GM23338 (cell line): Measurements from ENCODE around the gene CHD2. TPM values are rescaled to one million over a fixed set of nuclear protein-coding genes. Genes with fewer than 3 reads are reported as not detected.

Experiments
- ATAC-seq: fragments of 200-7000 bp; cut with Tn5 transposase; 3 replicates; pipeline ENCODE4 v1.9.1; 2020
- DNase-seq: peaks from one replicate; pipeline ENCODE4 v3.0.0-alpha.2; 2015; ENCODE audit warnings: low spot score
- H2AFZ ChIP-seq: fragments of 200-600 bp; sonication (generic); 2 replicates; pipeline ENCODE4 v1.8.0; 2016; ENCODE audit warnings: antibody characterized with exemption, mild to moderate bottlenecking, moderate library complexity
- H3F3A ChIP-seq: fragments of 200-600 bp; sonication (generic); replicated peaks from 2 replicates; pipeline ENCODE4 v1.8.0; 2017; ENCODE audit warnings: antibody characterized with exemption, mixed run types, low read depth
- H3K27ac ChIP-seq: fragments of 200-600 bp; sonication (generic); 2 replicates; pipeline ENCODE4 v1.6.1; 2016; ENCODE audit warnings: low read depth
- H3K27me3 ChIP-seq: fragments of 200-600 bp; sonication (generic); 2 replicates; pipeline ENCODE4 v1.8.0; 2016; ENCODE audit warnings: mild to moderate bottlenecking, mixed run types, moderate library complexity; ENCODE audit not compliant: insufficient read depth
- H3K36me3 ChIP-seq: fragments of 200-600 bp; sonication (generic); 2 replicates; pipeline ENCODE4 v1.8.0; 2016; ENCODE audit warnings: mild to moderate bottlenecking; ENCODE audit not compliant: insufficient read depth
- H3K4me1 ChIP-seq: fragments of 200-600 bp; sonication (generic); 2 replicates; pipeline ENCODE4 v1.8.0; 2016; ENCODE audit warnings: mild to moderate bottlenecking, moderate library complexity; ENCODE audit not compliant: insufficient read depth
- H3K4me2 ChIP-seq: fragments of 200-600 bp; sonication (generic); 2 replicates; pipeline ENCODE4 v1.7.1; 2017; ENCODE audit warnings: mixed run types
- H3K4me3 ChIP-seq: fragments of 200-600 bp; sonication (generic); 2 replicates; pipeline ENCODE4 v1.6.1; 2016; ENCODE audit warnings: mixed run types
- H3K79me2 ChIP-seq: fragments of 200-600 bp; sonication (generic); replicated peaks from 2 replicates; pipeline ENCODE4 v1.8.0; 2017; ENCODE audit warnings: mild to moderate bottlenecking; ENCODE audit not compliant: insufficient read depth
- H3K9me2 ChIP-seq: fragments of 200-600 bp; sonication (generic); 2 replicates; pipeline ENCODE4 v1.8.0; 2017; ENCODE audit not compliant: insufficient read depth
- H4K20me1 ChIP-seq: fragments of 200-600 bp; sonication (generic); replicated peaks from 2 replicates; pipeline ENCODE4 v1.8.0; 2017; ENCODE audit warnings: mild to moderate bottlenecking; ENCODE audit not compliant: insufficient read depth
- H3K27ac Mint-ChIP-seq: 2 replicates; pipeline ENCODE4 v1.8.0; 2020; ENCODE audit warnings: inconsistent platforms, mild to moderate bottlenecking, moderate library complexity, mixed read lengths
- H3K27me3 Mint-ChIP-seq: 3 replicates; pipeline ENCODE4 v1.8.0; 2022; ENCODE audit warnings: low read depth, mild to moderate bottlenecking, moderate library complexity, mixed read lengths, inconsistent platforms; ENCODE audit not compliant: insufficient read depth, poor library complexity
- H3K36me3 Mint-ChIP-seq: 3 replicates; pipeline ENCODE4 v1.8.0; 2021; ENCODE audit warnings: low read depth, mild to moderate bottlenecking, inconsistent platforms, moderate library complexity, mixed read lengths
- H3K4me1 Mint-ChIP-seq: 3 replicates; pipeline ENCODE4 v1.8.0; 2020; ENCODE audit warnings: mild to moderate bottlenecking, inconsistent platforms, mixed read lengths
- H3K4me3 Mint-ChIP-seq: 3 replicates; pipeline ENCODE4 v1.8.0; 2021; ENCODE audit warnings: moderate library complexity, mild to moderate bottlenecking, inconsistent platforms, mixed read lengths
- H3K9me3 Mint-ChIP-seq: 3 replicates; pipeline ENCODE4 v1.8.0; 2020; ENCODE audit warnings: moderate library complexity, mild to moderate bottlenecking, inconsistent platforms, mixed read lengths
- CTCF ChIP-seq, 2 experiments: fragments of 200-600 bp in 1 of 2; sonication (generic) in 1 of 2; conservative IDR thresholded peaks; 2 replicates each; pipeline versions ENCODE4 v1.5.1 to v1.6.1; 2016 to 2017; ENCODE audit warnings: antibody characterized with exemption in 2 of 2, low read depth in 2 of 2, mild to moderate bottlenecking in 2 of 2, moderate library complexity in 1 of 2
- EZH2phosphoT487 ChIP-seq: fragments of 200-600 bp; sonication (generic); IDR thresholded peaks from one replicate; pipeline ENCODE4 v1.8.1; 2018; ENCODE audit warnings: antibody characterized with exemption; ENCODE audit not compliant: unreplicated experiment
- ZNF114 ChIP-seq: fragments of 250-450 bp; sonication (Bioruptor Pico); IDR thresholded peaks from 2 replicates; pipeline ENCODE4 v1.5.0; 2020; ENCODE audit warnings: mild to moderate bottlenecking, moderate library complexity
- ZNF331 ChIP-seq: fragments of 250-450 bp; sonication (Bioruptor Pico); IDR thresholded peaks from 2 replicates; pipeline ENCODE4 v1.5.0; 2020; ENCODE audit warnings: low read depth, mild to moderate bottlenecking, moderate library complexity
- ZNF462 ChIP-seq: fragments of 250-450 bp; sonication (Bioruptor Pico); IDR thresholded peaks from 2 replicates; pipeline ENCODE4 v1.5.0; 2020; ENCODE audit warnings: mild to moderate bottlenecking, moderate library complexity
- polyA plus RNA-seq: library from polyadenylated mRNA; unstranded; fragments of >200 nt; fragmentation: Nextera tagmentation; extraction: Ambion mirVana; gene quantifications from 2 replicates; pipeline ENCODE4 v1.2.1, GENCODE V29; 2016
- total RNA-seq: library from RNA; depleted of rRNA; stranded (reverse); fragments of >200 nt; shearing (Covaris generic); gene quantifications from 2 replicates; pipeline ENCODE4 v1.2.3, GENCODE V29; 2014

The CHD2 gene
- total and polyA plus RNA-seq, 2 experiments from 2014 or later = 119 to 130 TPM

GRCh38 chr15:92907229-92907628, 7.1 kb downstream of the CHD2 start:
- H3K4me1 Mint-ChIP-seq = peaks cover 75% of the 10 kb centered on the region
- H3K27me3 Mint-ChIP-seq = peaks cover 18% of the 10 kb centered on the region
- H3K4me3 Mint-ChIP-seq = peak overlapping the region; percentile 31; the same call in 2 of the 3 replicates
- Histone ChIP-seq H3K36me3 (no peaks in the 10 kb centered on the region), H2AFZ (no peak overlapping the region), H3K27me3 (no peaks in the 10 kb centered on the region), H4K20me1 (peaks cover 36% of the 10 kb centered on the region), H3K27ac (no peak overlapping the region), H3F3A (no peaks in the 10 kb centered on the region), H3K4me2 (no peak overlapping the region), H3K4me1 (peaks cover 39% of the 10 kb centered on the region), H3K9me2 (no peaks in the 10 kb centered on the region), H3K4me3 (no peak overlapping the region), H3K79me2 (peaks cover 95% of the 10 kb centered on the region)
- no peak for ATAC-seq
- H3K36me3 Mint-ChIP-seq = peaks cover 47% of the 10 kb centered on the region
- DNase-seq = no peak
- peak overlapping the region; percentile 78 for H3K27ac Mint-ChIP-seq
- no peak for TF ChIP-seq ZNF462 (CRISPR knock-in tag)
- TF ChIP-seq ZNF331 = no peak
- no peak for TF ChIP-seq ZNF114 (CRISPR knock-in tag)
- no peaks in the 10 kb centered on the region; the same call in 2 of the 3 replicates for H3K9me3 Mint-ChIP-seq

- H2AFZ ChIP-seq = no peak overlapping the region
- no peak for TF ChIP-seq CTCF (conservative IDR thresholded peaks at IDR 0.05; ENCODE audit: low read depth in 2 of 2)
- no peak for TF ChIP-seq EZH2phosphoT487
- ATAC-seq = no peak
- Mint-ChIP-seq H3K27ac (no peak overlapping the region), H3K9me3 (no peaks in the 10 kb centered on the region; the same call in 2 of the 3 replicates), H3K4me1 (peaks cover 77% of the 10 kb centered on the region), H3K27me3 (peaks cover 18% of the 10 kb centered on the region), H3K4me3 (no peak overlapping the region; the same call in 2 of the 3 replicates), H3K36me3 (peaks cover 40% of the 10 kb centered on the region)
- peaks cover 45% of the 10 kb centered on the region for H4K20me1 ChIP-seq
- no peaks in the 10 kb centered on the region for H3K36me3 ChIP-seq
- H3K27me3 ChIP-seq = no peaks in the 10 kb centered on the region
- peaks cover 95% of the 10 kb centered on the region for H3K79me2 ChIP-seq
- no peak overlapping the region for H3K4me3 ChIP-seq
- H3K9me2 ChIP-seq = no peaks in the 10 kb centered on the region
- H3K4me2 ChIP-seq = peak overlapping the region; percentile 26; the same call in 1 of the 2 replicates
- H3K4me1 ChIP-seq = peaks cover 39% of the 10 kb centered on the region
- no peaks in the 10 kb centered on the region; the same call in 1 of the 2 replicates for H3F3A ChIP-seq
- H3K27ac ChIP-seq = no peak overlapping the region
- DNase-seq = no peak
Measured at GRCh38 chr15:92907896-92908712, 8.0 kb downstream of the CHD2 start.
